GM12878 (cell line): ENCODE data around the gene DOCK7. TPM values are rescaled to one million over a fixed set of nuclear protein-coding genes. Genes with fewer than 3 reads are reported as not detected.

Experiments
- ASH2L ChIP-seq: fragments of 300-600, 200-600 bp; sonication (generic); IDR thresholded peaks from 2 replicates; pipeline ENCODE4 v1.6.1; 2017; ENCODE audit warnings: low read depth, mild to moderate bottlenecking, borderline replicate concordance
- CHD1 ChIP-seq: IDR thresholded peaks from 2 replicates; pipeline ENCODE4 v1.6.1; 2012; ENCODE audit warnings: low read depth, low read length, improper control_type of control experiment
- E4F1 ChIP-seq: fragments of 450-650 bp; IDR thresholded peaks from 2 replicates; pipeline ENCODE4 v1.6.1; 2018; ENCODE audit warnings: borderline replicate concordance, mild to moderate bottlenecking; ENCODE audit not compliant: partially characterized antibody
- EGR1 ChIP-seq, 2 experiments: IDR thresholded peaks; 1 replicate in 1 of 2; 2 replicates in 1 of 2; pipeline ENCODE4 v1.6.1; 2011 to 2012; ENCODE audit warnings: low read depth in 2 of 2, low read length in 2 of 2, borderline replicate concordance in 1 of 2, mild to moderate bottlenecking in 1 of 2, moderate library complexity in 1 of 2
- FOS ChIP-seq: IDR thresholded peaks from 3 replicates; pipeline ENCODE4 v1.6.1; 2011; ENCODE audit warnings: borderline replicate concordance; ENCODE audit not compliant: insufficient read length; ENCODE audit errors: extremely low read depth
- IRF4 ChIP-seq: IDR thresholded peaks from 2 replicates; pipeline ENCODE4 v1.6.1; 2011; ENCODE audit warnings: low read depth, low read length
- KLF5 ChIP-seq: fragments of 450-650 bp; IDR thresholded peaks from 2 replicates; pipeline ENCODE4 v1.6.1; 2014; ENCODE audit warnings: mild to moderate bottlenecking; ENCODE audit not compliant: partially characterized antibody
- MTA3 ChIP-seq: IDR thresholded peaks from 2 replicates; pipeline ENCODE4 v1.6.1; 2012; ENCODE audit warnings: low read length, inconsistent platforms, borderline replicate concordance
- MYC ChIP-seq: IDR thresholded peaks from 2 replicates; pipeline ENCODE4 v1.6.1; 2011; ENCODE audit warnings: mild to moderate bottlenecking, low read length, moderate library complexity, inconsistent platforms; ENCODE audit not compliant: insufficient read depth, insufficient replicate concordance, insufficient read length, severe bottlenecking
- PKNOX1 ChIP-seq: fragments of 450-650 bp; IDR thresholded peaks from 2 replicates; pipeline ENCODE4 v1.6.1; 2016; ENCODE audit warnings: mild to moderate bottlenecking
- RELA ChIP-seq: fragments of 450-650 bp; IDR thresholded peaks from 2 replicates; pipeline ENCODE4 v1.8.0; 2014; ENCODE audit warnings: borderline replicate concordance; ENCODE audit not compliant: partially characterized antibody
- SREBF1 ChIP-seq: IDR thresholded peaks from 2 replicates; pipeline ENCODE4 v1.6.1; 2012; ENCODE audit warnings: mild to moderate bottlenecking, low read length
- SUZ12 ChIP-seq: fragments of 200-600 bp; sonication (generic); IDR thresholded peaks from one replicate; pipeline ENCODE4 v1.6.1; 2018; ENCODE audit warnings: antibody characterized with exemption, mild to moderate bottlenecking; ENCODE audit not compliant: unreplicated experiment
- TAF1 ChIP-seq: IDR thresholded peaks from 2 replicates; pipeline ENCODE4 v1.6.1; 2011; ENCODE audit warnings: mild to moderate bottlenecking, low read depth, low read length, borderline replicate concordance
- TCF12 ChIP-seq: IDR thresholded peaks from 2 replicates; pipeline ENCODE4 v1.6.1; 2011; ENCODE audit warnings: low read depth, mild to moderate bottlenecking, low read length
- ZNF207 ChIP-seq: fragments of 450-650 bp; IDR thresholded peaks from 2 replicates; pipeline ENCODE4 v1.6.1; 2014; ENCODE audit warnings: antibody characterized with exemption, mild to moderate bottlenecking, borderline replicate concordance
- polyA plus RNA-seq, 11 experiments: library from polyadenylated mRNA; depleted of rRNA in 4 of 11; unstranded in 6 of 11; stranded (reverse) in 5 of 11; fragments of >200 nt; fragmentation: Nextera tagmentation in 4 of 11; fragmentation: Illumina TruSeq in 1 of 11; extraction: Ambion mirVana in 4 of 11; extraction: Trizol in 1 of 11; gene quantifications; 1 replicate in 1 of 11; 2 replicates in 10 of 11; pipeline versions ENCODE4 v1.2.1 to v1.2.3, GENCODE V29; 2011 to 2016; ENCODE audit warnings: inconsistent platforms in 2 of 11, missing spikeins in 2 of 11, low read depth in 1 of 11
- total RNA-seq, 4 experiments: library from RNA; depleted of rRNA in 3 of 4; stranded (reverse); fragments of >200 nt in 3 of 4; fragmentation: Illumina TruSeq in 1 of 4; extraction: Trizol in 1 of 4; gene quantifications; 2 replicates each; pipeline versions ENCODE4 v1.2.1 to v1.2.3, GENCODE V29; 2013 to 2021
- TF ChIP-seq, protein P1 (sequence below): fragments of 450-650 bp; formaldehyde crosslinking; IDR thresholded peaks from 2 replicates; pipeline ENCODE4 v1.4.0; 2020; ENCODE audit warnings: mild to moderate bottlenecking, moderate library complexity
- TF ChIP-seq, protein P2 (sequence below): fragments of 450-650 bp; formaldehyde crosslinking; IDR thresholded peaks from 2 replicates; pipeline ENCODE4 v1.4.0; 2022; ENCODE audit warnings: mild to moderate bottlenecking, moderate library complexity

Gene DOCK7
- total and polyA plus RNA-seq, 10 of the 15 experiments (the other 5 are each of a cell fraction or from before 2014, with no cell fraction given), result 4.8 to 34.6 (median 26.9) TPM

GRCh38 chr1:62436466-62437272 is 251.5 kb downstream of the DOCK7 start, which contains the start of gene USP1 (continued):
- TF ChIP-seq KLF5 (peak; percentile 69), ZNF207 (peak; percentile 98), CHD1 (no peak), TAF1 (peak; percentile 64; the same call in 1 of the 2 replicates), MYC (peak; percentile 94), SUZ12 (no peak), IRF4 (no peak), SREBF1 (0 out of 2 replicates have a peak, but pooled peaks have one; percentile 20), EGR1 (IDR thresholded peaks at IDR 0.05; ENCODE audit: borderline replicate concordance in 1 of 2, low read depth in 2 of 2, low read length in 2 of 2) (peak in 1 of 2 experiments; percentile 10; a peak in 1 of 3 replicates), E4F1 (no peak), MTA3 (no peak), FOS (peak; percentile 64), ASH2L (peak; percentile 81; the same call in 1 of the 2 replicates), RELA (peak; percentile 87), PKNOX1 (peak; percentile 89), TCF12 (no peak)
- TF ChIP-seq, protein P1, sequence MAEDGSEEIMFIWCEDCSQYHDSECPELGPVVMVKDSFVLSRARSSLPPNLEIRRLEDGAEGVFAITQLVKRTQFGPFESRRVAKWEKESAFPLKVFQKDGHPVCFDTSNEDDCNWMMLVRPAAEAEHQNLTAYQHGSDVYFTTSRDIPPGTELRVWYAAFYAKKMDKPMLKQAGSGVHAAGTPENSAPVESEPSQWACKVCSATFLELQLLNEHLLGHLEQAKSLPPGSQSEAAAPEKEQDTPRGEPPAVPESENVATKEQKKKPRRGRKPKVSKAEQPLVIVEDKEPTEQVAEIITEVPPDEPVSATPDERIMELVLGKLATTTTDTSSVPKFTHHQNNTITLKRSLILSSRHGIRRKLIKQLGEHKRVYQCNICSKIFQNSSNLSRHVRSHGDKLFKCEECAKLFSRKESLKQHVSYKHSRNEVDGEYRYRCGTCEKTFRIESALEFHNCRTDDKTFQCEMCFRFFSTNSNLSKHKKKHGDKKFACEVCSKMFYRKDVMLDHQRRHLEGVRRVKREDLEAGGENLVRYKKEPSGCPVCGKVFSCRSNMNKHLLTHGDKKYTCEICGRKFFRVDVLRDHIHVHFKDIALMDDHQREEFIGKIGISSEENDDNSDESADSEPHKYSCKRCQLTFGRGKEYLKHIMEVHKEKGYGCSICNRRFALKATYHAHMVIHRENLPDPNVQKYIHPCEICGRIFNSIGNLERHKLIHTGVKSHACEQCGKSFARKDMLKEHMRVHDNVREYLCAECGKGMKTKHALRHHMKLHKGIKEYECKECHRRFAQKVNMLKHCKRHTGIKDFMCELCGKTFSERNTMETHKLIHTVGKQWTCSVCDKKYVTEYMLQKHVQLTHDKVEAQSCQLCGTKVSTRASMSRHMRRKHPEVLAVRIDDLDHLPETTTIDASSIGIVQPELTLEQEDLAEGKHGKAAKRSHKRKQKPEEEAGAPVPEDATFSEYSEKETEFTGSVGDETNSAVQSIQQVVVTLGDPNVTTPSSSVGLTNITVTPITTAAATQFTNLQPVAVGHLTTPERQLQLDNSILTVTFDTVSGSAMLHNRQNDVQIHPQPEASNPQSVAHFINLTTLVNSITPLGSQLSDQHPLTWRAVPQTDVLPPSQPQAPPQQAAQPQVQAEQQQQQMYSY (CRISPR knock-in tag), result no peak
- TF ChIP-seq, protein P2, sequence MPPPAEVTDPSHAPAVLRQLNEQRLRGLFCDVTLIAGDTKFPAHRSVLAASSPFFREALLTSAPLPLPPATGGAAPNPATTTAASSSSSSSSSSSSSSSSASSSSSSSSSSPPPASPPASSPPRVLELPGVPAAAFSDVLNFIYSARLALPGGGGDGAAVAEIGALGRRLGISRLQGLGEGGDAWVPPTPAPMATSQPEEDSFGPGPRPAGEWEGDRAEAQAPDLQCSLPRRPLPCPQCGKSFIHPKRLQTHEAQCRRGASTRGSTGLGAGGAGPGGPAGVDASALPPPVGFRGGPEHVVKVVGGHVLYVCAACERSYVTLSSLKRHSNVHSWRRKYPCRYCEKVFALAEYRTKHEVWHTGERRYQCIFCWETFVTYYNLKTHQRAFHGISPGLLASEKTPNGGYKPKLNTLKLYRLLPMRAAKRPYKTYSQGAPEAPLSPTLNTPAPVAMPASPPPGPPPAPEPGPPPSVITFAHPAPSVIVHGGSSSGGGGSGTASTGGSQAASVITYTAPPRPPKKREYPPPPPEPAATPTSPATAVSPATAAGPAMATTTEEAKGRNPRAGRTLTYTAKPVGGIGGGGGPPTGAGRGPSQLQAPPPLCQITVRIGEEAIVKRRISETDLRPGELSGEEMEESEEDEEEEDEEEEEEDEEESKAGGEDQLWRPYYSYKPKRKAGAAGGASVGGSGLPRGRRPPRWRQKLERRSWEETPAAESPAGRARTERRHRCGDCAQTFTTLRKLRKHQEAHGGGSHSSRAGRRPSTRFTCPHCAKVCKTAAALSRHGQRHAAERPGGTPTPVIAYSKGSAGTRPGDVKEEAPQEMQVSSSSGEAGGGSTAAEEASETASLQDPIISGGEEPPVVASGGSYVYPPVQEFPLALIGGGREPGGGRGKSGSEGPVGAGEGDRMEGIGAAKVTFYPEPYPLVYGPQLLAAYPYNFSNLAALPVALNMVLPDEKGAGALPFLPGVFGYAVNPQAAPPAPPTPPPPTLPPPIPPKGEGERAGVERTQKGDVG (CRISPR knock-in tag), result no peak
